Measurements from ENCODE around the gene EFR3B. TPM values are rescaled to one million over a fixed set of nuclear protein-coding genes. Genes with fewer than 3 reads are reported as not detected.

The EFR3B gene
- total RNA-seq, 1 experiment from 2014 or later = 7.0 TPM

DNA sequence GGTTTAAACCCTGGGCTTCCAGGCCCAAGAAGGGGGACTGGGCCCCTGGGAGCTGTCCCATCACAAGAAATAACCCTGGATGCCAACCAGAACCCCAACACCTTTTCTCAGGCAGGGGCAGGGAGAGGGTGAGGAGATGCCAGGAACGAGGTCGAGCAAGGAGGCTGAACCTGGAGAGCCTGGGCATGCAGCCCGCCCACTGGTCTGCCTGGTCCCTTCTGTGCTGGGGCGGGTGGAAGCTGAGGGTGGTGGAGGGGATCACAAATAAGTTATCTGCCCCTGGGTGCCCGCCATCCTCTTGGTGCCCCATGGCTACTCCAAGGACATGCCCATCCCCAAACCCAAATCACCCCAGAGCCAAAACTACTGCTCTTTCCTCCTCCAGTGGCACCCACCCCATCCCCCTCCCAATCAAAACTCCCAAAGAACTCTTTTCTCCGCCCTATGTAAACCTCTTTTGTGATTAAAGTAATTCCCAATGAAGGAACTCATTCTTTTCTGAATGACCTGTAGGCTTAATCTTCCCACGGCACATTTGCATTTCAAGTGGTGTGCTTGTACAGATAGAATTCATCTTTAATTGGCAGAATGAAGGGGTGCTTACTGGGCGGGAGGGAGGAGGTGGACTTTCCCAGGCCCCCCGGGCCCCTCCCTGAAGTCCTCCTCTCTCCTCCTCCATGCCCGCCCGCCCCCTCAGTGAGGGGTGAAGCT, 47.9 kb downstream of the EFR3B start:
- Mint-ChIP-seq H3K27ac (peak overlapping the region in 2 of 3 experiments; percentile 36 to 37; a peak in 3 of 7 replicates), H3K36me3 (ENCODE audit: insufficient read depth in 1 of 3, low read depth in 3 of 3) (peaks cover 6 to 27% (median 7%) of the 10 kb centered on the region in 3 experiments; a peak in 6 of 7 replicates), H3K4me1 (peaks cover 39 to 42% of the 10 kb centered on the region in 2 experiments), H3K27me3 (ENCODE audit: low read depth) (peaks cover 16% of the 10 kb centered on the region), H3K9me3 (no peaks in the 10 kb centered on the region), H3K4me3 (peak overlapping the region; percentile 4 to 38; a peak in 3 of 5 replicates)
- peak; percentile 48 for DNase-seq
- H2BK15ac ChIP-seq (ENCODE audit: low read depth, low read length) = no peak overlapping the region
- H3K27me3 ChIP-seq (ENCODE audit: insufficient read depth, low read length) = no peaks in the 10 kb centered on the region; the same call in 1 of the 2 replicates
- H2AFZ ChIP-seq (ENCODE audit: low read length) = no peak overlapping the region
- H3K9ac ChIP-seq (ENCODE audit: extremely low read depth, insufficient read length, low read length) = no peak overlapping the region
- no peak overlapping the region for H2BK5ac ChIP-seq (ENCODE audit: insufficient read length, low read length)
- H3K9me3 ChIP-seq (ENCODE audit: control insufficient read depth, low read depth, low read length) = no peaks in the 10 kb centered on the region
- H4K8ac ChIP-seq (replicated peaks; ENCODE audit: insufficient read length, low read depth, low read length) = no peak overlapping the region
- TF ChIP-seq, protein P1, sequence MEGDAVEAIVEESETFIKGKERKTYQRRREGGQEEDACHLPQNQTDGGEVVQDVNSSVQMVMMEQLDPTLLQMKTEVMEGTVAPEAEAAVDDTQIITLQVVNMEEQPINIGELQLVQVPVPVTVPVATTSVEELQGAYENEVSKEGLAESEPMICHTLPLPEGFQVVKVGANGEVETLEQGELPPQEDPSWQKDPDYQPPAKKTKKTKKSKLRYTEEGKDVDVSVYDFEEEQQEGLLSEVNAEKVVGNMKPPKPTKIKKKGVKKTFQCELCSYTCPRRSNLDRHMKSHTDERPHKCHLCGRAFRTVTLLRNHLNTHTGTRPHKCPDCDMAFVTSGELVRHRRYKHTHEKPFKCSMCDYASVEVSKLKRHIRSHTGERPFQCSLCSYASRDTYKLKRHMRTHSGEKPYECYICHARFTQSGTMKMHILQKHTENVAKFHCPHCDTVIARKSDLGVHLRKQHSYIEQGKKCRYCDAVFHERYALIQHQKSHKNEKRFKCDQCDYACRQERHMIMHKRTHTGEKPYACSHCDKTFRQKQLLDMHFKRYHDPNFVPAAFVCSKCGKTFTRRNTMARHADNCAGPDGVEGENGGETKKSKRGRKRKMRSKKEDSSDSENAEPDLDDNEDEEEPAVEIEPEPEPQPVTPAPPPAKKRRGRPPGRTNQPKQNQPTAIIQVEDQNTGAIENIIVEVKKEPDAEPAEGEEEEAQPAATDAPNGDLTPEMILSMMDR (conservative IDR thresholded peaks at IDR 0.05) = no peak
- no peak overlapping the region for H2BK120ac ChIP-seq (ENCODE audit: low read depth, low read length, poor library complexity, severe bottlenecking)
- no peak overlapping the region for H2AK5ac ChIP-seq (ENCODE audit: insufficient read length, low read length)
- WGBS (ENCODE audit: extremely low coverage, insufficient read length, low lambda C conversion rate) = no CpG with 5 or more reads among the region's 11 CpGs
- peak overlapping the region; percentile 24 for H3K4me2 ChIP-seq (ENCODE audit: insufficient read depth, insufficient read length, low read length)
- H2BK20ac ChIP-seq (ENCODE audit: low read depth, low read length, poor library complexity, severe bottlenecking) = no peak overlapping the region
- no peak overlapping the region for H3K4ac ChIP-seq (ENCODE audit: low read depth, low read length)
- no peaks in the 10 kb centered on the region for H4K20me1 ChIP-seq (ENCODE audit: control insufficient read depth, insufficient read depth, insufficient read length)
- no peaks in the 10 kb centered on the region for H3K79me1 ChIP-seq (ENCODE audit: insufficient read depth, low read depth, low read length, poor library complexity, severe bottlenecking)
- H2BK12ac ChIP-seq (ENCODE audit: insufficient read length, low read depth, low read length) = no peak overlapping the region
- no peak overlapping the region for H4K91ac ChIP-seq (ENCODE audit: insufficient read length, low read depth, low read length)
- peak overlapping the region; percentile 46; the same call in 1 of the 2 replicates for H3K14ac ChIP-seq (ENCODE audit: insufficient read depth, low read length)
- no peak overlapping the region for H3K56ac ChIP-seq (ENCODE audit: insufficient read length, low read depth, low read length)
- no peak overlapping the region for H3K18ac ChIP-seq (ENCODE audit: insufficient read length, low read depth, low read length)
- peaks cover 7% of the 10 kb centered on the region; the same call in 1 of the 2 replicates for H3K4me1 ChIP-seq (ENCODE audit: insufficient read depth, low read length)
- H3T11ph ChIP-seq (ENCODE audit: low read length) = no peak overlapping the region
- H3K23ac ChIP-seq (ENCODE audit: insufficient read length, low read depth, low read length) = no peak overlapping the region
- H4K5ac ChIP-seq (ENCODE audit: insufficient read length, low read depth, low read length) = no peak overlapping the region
- H3K23me2 ChIP-seq (ENCODE audit: insufficient read length, low read depth, low read length, poor library complexity, severe bottlenecking) = peaks cover 3% of the 10 kb centered on the region
- no peaks in the 10 kb centered on the region for H3K79me2 ChIP-seq (ENCODE audit: insufficient read depth, low read length)
- no peak overlapping the region for H3K27ac ChIP-seq (ENCODE audit: insufficient read length, low read depth, low read length)
